HUES6 (cell line): ENCODE measurements around the gene OCA2.

Experiments
- H3K27ac ChIP-seq: 2 replicates; pipeline ENCODE4 v1.7.0; 2013; ENCODE audit warnings: low read depth, mild to moderate bottlenecking, low read length, inconsistent platforms
- H3K27me3 ChIP-seq: 2 replicates; pipeline ENCODE4 v1.6.1; 2013; ENCODE audit warnings: low read length; ENCODE audit not compliant: control insufficient read depth, insufficient read depth
- H3K36me3 ChIP-seq: 2 replicates; pipeline ENCODE4 v1.6.1; 2013; ENCODE audit warnings: low read length; ENCODE audit not compliant: control insufficient read depth, insufficient read depth
- H3K4me1 ChIP-seq: 2 replicates; pipeline ENCODE4 v1.6.1; 2013; ENCODE audit warnings: low read length; ENCODE audit not compliant: control insufficient read depth, insufficient read depth
- H3K4me3 ChIP-seq: 2 replicates; pipeline ENCODE4 v1.5.1; 2013; ENCODE audit warnings: low read depth, low read length
- H3K9ac ChIP-seq: one replicate; pipeline ENCODE4 v1.6.1; 2013; ENCODE audit warnings: mild to moderate bottlenecking, low read length
- H3K9me3 ChIP-seq: 2 replicates; pipeline ENCODE4 v1.6.1; 2013; ENCODE audit warnings: low read depth, low read length; ENCODE audit not compliant: control insufficient read depth, insufficient read depth

OCA2 gene

GRCh38 chr15:27804569-27805260, 294.4 kb downstream of the OCA2 start:
- no peaks in the 10 kb centered on the region for H3K27me3 ChIP-seq
- H3K9ac ChIP-seq: no peak overlapping the region
- H3K9me3 ChIP-seq: no peaks in the 10 kb centered on the region
- H3K4me3 ChIP-seq: no peak overlapping the region
- H3K36me3 ChIP-seq: no peaks in the 10 kb centered on the region
- no peak overlapping the region for H3K27ac ChIP-seq
- H3K4me1 ChIP-seq: no peaks in the 10 kb centered on the region

GRCh38 chr15:27798807-27799206, 300.3 kb downstream of the OCA2 start:
- Histone ChIP-seq H3K4me1 (peaks cover 9% of the 10 kb centered on the region), H3K27me3 (no peaks in the 10 kb centered on the region), H3K9me3 (no peaks in the 10 kb centered on the region), H3K4me3 (no peak overlapping the region), H3K36me3 (no peaks in the 10 kb centered on the region), H3K27ac (no peak overlapping the region), H3K9ac (no peak overlapping the region)

DNA sequence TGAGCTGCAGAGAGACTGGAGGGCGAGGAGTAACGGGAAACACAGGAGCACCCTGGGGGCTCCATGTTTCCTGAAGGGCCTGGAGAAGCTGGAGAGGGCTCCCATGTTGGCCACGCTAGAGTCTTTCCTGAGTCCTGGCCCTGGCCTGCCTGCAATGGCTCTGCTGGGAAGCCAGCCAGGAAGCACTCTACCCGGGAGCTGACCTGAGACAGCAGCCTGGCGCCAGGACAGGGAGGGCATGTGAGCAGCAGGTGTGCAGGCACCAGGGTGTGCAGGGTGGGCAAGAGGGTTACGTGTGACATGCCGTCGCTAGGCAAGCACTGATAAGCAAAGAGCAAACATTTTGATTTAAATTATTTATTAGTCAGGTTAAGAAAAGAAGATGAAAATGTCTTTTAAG, 301.4 kb downstream of the OCA2 start:
- H3K36me3 ChIP-seq: no peaks in the 10 kb centered on the region
- H3K9ac ChIP-seq: no peak overlapping the region
- no peak overlapping the region for H3K27ac ChIP-seq
- no peaks in the 10 kb centered on the region for H3K27me3 ChIP-seq
- H3K4me3 ChIP-seq: no peak overlapping the region
- peaks cover 9% of the 10 kb centered on the region for H3K4me1 ChIP-seq
- H3K9me3 ChIP-seq: no peaks in the 10 kb centered on the region

GRCh38 chr15:27796405-27797320, 302.5 kb downstream of the OCA2 start:
- Histone ChIP-seq H3K4me1 (peaks cover 9% of the 10 kb centered on the region), H3K9me3 (no peaks in the 10 kb centered on the region), H3K4me3 (no peak overlapping the region), H3K27ac (no peak overlapping the region), H3K36me3 (no peaks in the 10 kb centered on the region), H3K27me3 (no peaks in the 10 kb centered on the region), H3K9ac (no peak overlapping the region)

- Histone ChIP-seq H3K9ac (no peak overlapping the region), H3K27ac (no peak overlapping the region), H3K4me3 (no peak overlapping the region), H3K27me3 (no peaks in the 10 kb centered on the region), H3K36me3 (no peaks in the 10 kb centered on the region), H3K9me3 (no peaks in the 10 kb centered on the region), H3K4me1 (no peaks in the 10 kb centered on the region)
Observed at GRCh38 chr15:27792756-27793264, 306.3 kb downstream of the OCA2 start.

GRCh38 chr15:27790270-27790669, 308.8 kb downstream of the OCA2 start:
- H3K27me3 ChIP-seq: no peaks in the 10 kb centered on the region
- no peaks in the 10 kb centered on the region for H3K9me3 ChIP-seq
- H3K4me3 ChIP-seq: no peak overlapping the region
- H3K4me1 ChIP-seq: no peaks in the 10 kb centered on the region
- no peak overlapping the region for H3K27ac ChIP-seq
- no peaks in the 10 kb centered on the region for H3K36me3 ChIP-seq
- H3K9ac ChIP-seq: no peak overlapping the region

GRCh38 chr15:27787931-27788330, 311.2 kb downstream of the OCA2 start:
- H3K4me3 ChIP-seq: no peak overlapping the region
- H3K9ac ChIP-seq: no peak overlapping the region
- H3K27me3 ChIP-seq: no peaks in the 10 kb centered on the region
- H3K27ac ChIP-seq: no peak overlapping the region
- no peaks in the 10 kb centered on the region for H3K36me3 ChIP-seq
- no peaks in the 10 kb centered on the region for H3K9me3 ChIP-seq
- H3K4me1 ChIP-seq: no peaks in the 10 kb centered on the region

- Histone ChIP-seq H3K9me3 (no peaks in the 10 kb centered on the region), H3K27ac (no peak overlapping the region), H3K4me1 (no peaks in the 10 kb centered on the region), H3K27me3 (no peaks in the 10 kb centered on the region), H3K36me3 (no peaks in the 10 kb centered on the region), H3K9ac (no peak overlapping the region), H3K4me3 (no peak overlapping the region)
Observed at GRCh38 chr15:27784107-27784506, 315.0 kb downstream of the OCA2 start.

- H3K27me3 ChIP-seq: no peaks in the 10 kb centered on the region
- H3K36me3 ChIP-seq: no peaks in the 10 kb centered on the region
- H3K27ac ChIP-seq: no peak overlapping the region
- H3K9ac ChIP-seq: no peak overlapping the region
- H3K4me3 ChIP-seq: no peak overlapping the region
- H3K4me1 ChIP-seq: no peaks in the 10 kb centered on the region
- no peaks in the 10 kb centered on the region for H3K9me3 ChIP-seq
Observed at GRCh38 chr15:27783678-27784077, 315.4 kb downstream of the OCA2 start.

DNA sequence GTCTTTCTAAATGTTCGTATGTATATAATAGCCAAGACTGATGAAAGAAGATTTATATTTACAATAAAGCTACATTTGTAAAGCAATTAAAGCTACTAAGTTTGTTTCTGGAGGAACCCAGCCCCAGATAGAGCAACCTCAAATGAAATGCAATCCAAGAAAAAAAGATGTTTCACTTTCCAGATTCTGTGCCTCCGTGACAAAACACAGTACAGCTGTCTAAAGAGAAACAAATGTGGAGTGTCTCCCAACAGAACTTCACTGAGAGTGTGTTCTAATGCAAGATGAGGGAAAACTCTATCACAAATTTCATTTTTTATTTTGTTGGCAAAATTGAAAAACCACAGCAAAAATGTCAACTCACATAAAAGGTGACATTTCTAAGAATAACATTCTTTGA, 317.0 kb downstream of the OCA2 start:
- no peaks in the 10 kb centered on the region for H3K9me3 ChIP-seq
- no peaks in the 10 kb centered on the region for H3K27me3 ChIP-seq
- no peaks in the 10 kb centered on the region for H3K4me1 ChIP-seq
- no peak overlapping the region for H3K27ac ChIP-seq
- H3K4me3 ChIP-seq: no peak overlapping the region
- H3K9ac ChIP-seq: no peak overlapping the region
- no peaks in the 10 kb centered on the region for H3K36me3 ChIP-seq

- no peak overlapping the region for H3K9ac ChIP-seq
- H3K27ac ChIP-seq: no peak overlapping the region
- H3K4me3 ChIP-seq: no peak overlapping the region
- H3K36me3 ChIP-seq: no peaks in the 10 kb centered on the region
- no peaks in the 10 kb centered on the region for H3K4me1 ChIP-seq
- no peaks in the 10 kb centered on the region for H3K27me3 ChIP-seq
- no peaks in the 10 kb centered on the region for H3K9me3 ChIP-seq
Observed at GRCh38 chr15:27776501-27776900, 322.6 kb downstream of the OCA2 start.
